Neural progenitor cell (in vitro differentiated cells): ENCODE results near the gene RHBDF1. TPM values are rescaled to one million over a fixed set of nuclear protein-coding genes. Genes with fewer than 3 reads are reported as not detected.

Experiments
- DNase-seq: peaks from one replicate; pipeline ENCODE4 v3.0.0-alpha.2; 2016; ENCODE audit warnings: low spot score
- H2AFZ ChIP-seq: fragments of 200-600 bp; sonication (generic); replicated peaks from 2 replicates; pipeline ENCODE4 v1.6.1; 2016; ENCODE audit warnings: antibody characterized with exemption
- H3F3A ChIP-seq: fragments of 200-600 bp; sonication (generic); 2 replicates; pipeline ENCODE4 v1.6.1; 2016; ENCODE audit warnings: antibody characterized with exemption, low read depth
- H3K27ac ChIP-seq: fragments of 200-600 bp; sonication (generic); 2 replicates; pipeline ENCODE4 v1.5.1; 2016; ENCODE audit warnings: mild to moderate bottlenecking
- H3K27me3 ChIP-seq: fragments of 200-600 bp; sonication (generic); 2 replicates; pipeline ENCODE4 v1.6.1; 2016; ENCODE audit warnings: mild to moderate bottlenecking, moderate library complexity
- H3K36me3 ChIP-seq: fragments of 200-600 bp; sonication (generic); 2 replicates; pipeline ENCODE4 v1.5.1; 2016
- H3K4me1 ChIP-seq: fragments of 200-600 bp; sonication (generic); 2 replicates; pipeline ENCODE4 v1.6.1; 2016; ENCODE audit warnings: mixed run types
- H3K4me2 ChIP-seq: fragments of 200-600 bp; sonication (generic); 2 replicates; pipeline ENCODE4 v1.6.1; 2016
- H3K4me3 ChIP-seq: fragments of 200-600 bp; sonication (generic); 2 replicates; pipeline ENCODE4 v1.5.1; 2016
- H3K79me2 ChIP-seq: fragments of 200-600 bp; sonication (generic); 2 replicates; pipeline ENCODE4 v1.6.1; 2016; ENCODE audit warnings: low read depth
- H3K9ac ChIP-seq: fragments of 200-600 bp; sonication (generic); 2 replicates; pipeline ENCODE4 v1.6.1; 2016
- H3K9me3 ChIP-seq: fragments of 200-600 bp; sonication (generic); 2 replicates; pipeline ENCODE4 v1.5.1; 2016; ENCODE audit warnings: low read depth
- H4K20me1 ChIP-seq: fragments of 200-600 bp; sonication (generic); 2 replicates; pipeline ENCODE4 v1.6.1; 2016; ENCODE audit warnings: low read depth
- H3K27ac Mint-ChIP-seq: 3 replicates; pipeline ENCODE4 v1.8.0; 2021; ENCODE audit warnings: mixed read lengths
- H3K27me3 Mint-ChIP-seq: 2 replicates; pipeline ENCODE4 v1.8.0; 2022; ENCODE audit warnings: low read depth, mild to moderate bottlenecking, inconsistent platforms, moderate library complexity, mixed read lengths; ENCODE audit not compliant: insufficient read depth
- H3K36me3 Mint-ChIP-seq: 3 replicates; pipeline ENCODE4 v1.8.0; 2021; ENCODE audit warnings: mixed read lengths
- H3K4me1 Mint-ChIP-seq: 3 replicates; pipeline ENCODE4 v1.8.0; 2021; ENCODE audit warnings: mixed read lengths
- H3K4me3 Mint-ChIP-seq: 3 replicates; pipeline ENCODE4 v1.8.0; 2021; ENCODE audit warnings: mild to moderate bottlenecking, moderate library complexity, mixed read lengths
- H3K9me3 Mint-ChIP-seq: 3 replicates; pipeline ENCODE4 v1.8.0; 2020; ENCODE audit warnings: mixed read lengths
- EZH2 ChIP-seq: fragments of 200-600 bp; sonication (generic); IDR thresholded peaks from 2 replicates; pipeline ENCODE4 v1.6.1; 2017; ENCODE audit warnings: antibody characterized with exemption, mild to moderate bottlenecking, moderate library complexity
- EZH2phosphoT487 ChIP-seq: fragments of 200-600 bp; sonication (generic); IDR thresholded peaks from 2 replicates; pipeline ENCODE4 v1.6.1; 2017; ENCODE audit warnings: antibody characterized with exemption
- total RNA-seq: library from RNA; depleted of rRNA; stranded (reverse); fragments of >200 nt; gene quantifications from 2 replicates; pipeline ENCODE4 v1.2.3, GENCODE V29; 2015; ENCODE audit warnings: low replicate concordance
- TF ChIP-seq, protein P1 (sequence below): fragments of 200-600 bp; sonication (generic); IDR thresholded peaks from 2 replicates; pipeline ENCODE4 v1.5.1; 2017; ENCODE audit warnings: antibody characterized with exemption, mild to moderate bottlenecking

Gene RHBDF1
- total RNA-seq, 1 donor from 2014 or later, result 11.0 TPM

DNA sequence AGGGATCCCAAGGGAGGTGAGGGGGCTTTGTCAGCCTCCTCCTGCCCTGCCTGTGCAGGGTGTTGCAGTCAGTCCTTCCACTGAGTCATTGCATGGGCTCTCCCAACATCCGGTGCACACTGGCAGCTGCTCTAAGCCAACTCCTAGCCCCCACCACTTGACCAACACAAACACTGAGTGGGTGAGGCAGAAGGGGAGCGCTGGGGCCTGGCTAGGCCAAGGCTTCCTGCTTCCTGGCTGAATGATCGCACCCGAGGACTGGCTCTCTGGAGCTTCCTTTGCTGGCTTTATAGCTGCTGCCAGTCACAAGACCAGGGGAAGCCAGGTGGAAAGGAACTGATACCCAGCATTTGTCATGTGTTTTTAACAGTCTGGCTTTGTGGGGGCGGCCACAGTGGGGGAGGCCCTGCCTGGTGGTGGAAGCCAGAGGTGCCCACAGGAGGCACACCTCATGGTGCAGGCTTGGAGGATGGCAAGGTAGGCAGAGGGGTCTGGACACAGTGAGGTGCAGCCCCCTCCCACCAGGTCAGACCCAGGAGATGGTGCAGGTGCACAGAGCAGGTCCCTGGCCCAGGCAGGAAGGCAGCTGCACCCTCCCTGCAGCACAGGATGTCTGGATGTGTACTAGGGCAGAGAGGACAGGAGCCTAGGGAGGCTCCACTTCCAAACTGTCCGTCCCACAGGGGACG lies 12.4 kb upstream of the RHBDF1 start:
- no peaks in the 10 kb centered on the region for H3K79me2 ChIP-seq
- H3K4me3 Mint-ChIP-seq, result no peak overlapping the region
- no peaks in the 10 kb centered on the region for H3F3A ChIP-seq
- H3K27ac ChIP-seq, result no peak overlapping the region
- H3K27me3 ChIP-seq, result no peaks in the 10 kb centered on the region
- no peak overlapping the region for H2AFZ ChIP-seq
- no peak overlapping the region for H3K27ac Mint-ChIP-seq
- peaks cover 5% of the 10 kb centered on the region for H3K4me1 Mint-ChIP-seq
- peaks cover 3% of the 10 kb centered on the region for H3K27me3 Mint-ChIP-seq
- H4K20me1 ChIP-seq, result peaks cover 4% of the 10 kb centered on the region
- TF ChIP-seq, protein P1, sequence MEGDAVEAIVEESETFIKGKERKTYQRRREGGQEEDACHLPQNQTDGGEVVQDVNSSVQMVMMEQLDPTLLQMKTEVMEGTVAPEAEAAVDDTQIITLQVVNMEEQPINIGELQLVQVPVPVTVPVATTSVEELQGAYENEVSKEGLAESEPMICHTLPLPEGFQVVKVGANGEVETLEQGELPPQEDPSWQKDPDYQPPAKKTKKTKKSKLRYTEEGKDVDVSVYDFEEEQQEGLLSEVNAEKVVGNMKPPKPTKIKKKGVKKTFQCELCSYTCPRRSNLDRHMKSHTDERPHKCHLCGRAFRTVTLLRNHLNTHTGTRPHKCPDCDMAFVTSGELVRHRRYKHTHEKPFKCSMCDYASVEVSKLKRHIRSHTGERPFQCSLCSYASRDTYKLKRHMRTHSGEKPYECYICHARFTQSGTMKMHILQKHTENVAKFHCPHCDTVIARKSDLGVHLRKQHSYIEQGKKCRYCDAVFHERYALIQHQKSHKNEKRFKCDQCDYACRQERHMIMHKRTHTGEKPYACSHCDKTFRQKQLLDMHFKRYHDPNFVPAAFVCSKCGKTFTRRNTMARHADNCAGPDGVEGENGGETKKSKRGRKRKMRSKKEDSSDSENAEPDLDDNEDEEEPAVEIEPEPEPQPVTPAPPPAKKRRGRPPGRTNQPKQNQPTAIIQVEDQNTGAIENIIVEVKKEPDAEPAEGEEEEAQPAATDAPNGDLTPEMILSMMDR, result no peak
- no peak overlapping the region for H3K4me2 ChIP-seq
- H3K9ac ChIP-seq, result no peak overlapping the region
- no peaks in the 10 kb centered on the region for H3K4me1 ChIP-seq
- no peaks in the 10 kb centered on the region for H3K36me3 ChIP-seq
- no peaks in the 10 kb centered on the region for H3K9me3 ChIP-seq
- no peaks in the 10 kb centered on the region for H3K9me3 Mint-ChIP-seq
- no peak overlapping the region for H3K4me3 ChIP-seq
- H3K36me3 Mint-ChIP-seq, result peaks cover 11% of the 10 kb centered on the region
- DNase-seq, result no peak

DNA sequence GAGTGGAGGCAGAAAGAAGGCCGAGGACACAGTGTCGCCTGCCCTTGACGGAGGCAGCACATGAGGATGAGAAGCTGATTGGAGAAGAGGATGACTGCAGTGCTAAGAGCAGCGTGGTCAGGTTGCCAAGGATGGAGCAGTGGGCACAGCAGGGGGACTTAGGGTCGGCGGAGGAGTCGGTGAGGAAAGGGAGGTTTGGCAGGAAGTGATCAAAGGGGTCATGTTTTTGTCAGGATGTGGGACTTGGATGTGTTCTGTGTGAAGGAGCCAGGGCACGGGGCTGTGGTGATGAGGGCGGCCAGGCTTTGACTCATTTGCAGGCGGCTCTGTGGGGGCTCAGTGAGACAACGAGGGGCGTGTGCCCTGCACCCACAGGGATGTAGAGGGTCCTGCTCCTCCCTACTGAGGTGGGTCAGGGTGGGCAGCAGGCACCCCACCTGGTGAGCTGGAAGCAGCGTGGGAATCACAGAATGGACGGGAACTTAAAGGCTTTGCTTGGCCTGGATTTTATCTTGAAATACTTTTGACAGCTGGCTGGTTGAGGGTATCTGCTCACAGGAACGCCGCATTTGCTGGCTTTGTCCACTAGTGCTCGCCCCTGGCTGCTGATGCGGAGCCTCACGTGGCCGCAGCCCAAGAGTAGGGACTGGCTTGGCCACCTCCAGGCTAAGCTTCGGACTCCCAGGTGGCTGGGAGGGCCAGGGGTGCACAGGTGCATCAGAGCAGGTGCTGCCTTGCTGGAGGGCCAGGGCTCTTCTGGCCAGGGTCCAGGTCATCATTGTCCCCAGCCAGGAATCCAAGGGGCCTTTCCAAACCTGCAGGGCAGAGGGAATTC lies 11.6 kb upstream of the RHBDF1 start:
- Mint-ChIP-seq H3K4me3 (no peak overlapping the region), H3K27me3 (peaks cover 5% of the 10 kb centered on the region), H3K36me3 (peaks cover 11% of the 10 kb centered on the region), H3K4me1 (peaks cover 7% of the 10 kb centered on the region), H3K27ac (peak overlapping the region; percentile 93), H3K9me3 (no peaks in the 10 kb centered on the region)
- peaks cover 4% of the 10 kb centered on the region for H4K20me1 ChIP-seq
- H3K36me3 ChIP-seq, result no peaks in the 10 kb centered on the region
- H2AFZ ChIP-seq, result no peak overlapping the region
- no peak overlapping the region for H3K4me3 ChIP-seq
- H3F3A ChIP-seq, result no peaks in the 10 kb centered on the region
- TF ChIP-seq EZH2phosphoT487 (no peak), EZH2 (no peak)
- TF ChIP-seq, protein P1, result no peak
- no peaks in the 10 kb centered on the region for H3K4me1 ChIP-seq
- no peak for DNase-seq
- H3K79me2 ChIP-seq, result no peaks in the 10 kb centered on the region
- H3K27me3 ChIP-seq, result peaks cover under 1% of the 10 kb centered on the region
- H3K9ac ChIP-seq, result no peak overlapping the region
- H3K27ac ChIP-seq, result no peak overlapping the region
- H3K9me3 ChIP-seq, result no peaks in the 10 kb centered on the region
- H3K4me2 ChIP-seq, result no peak overlapping the region

DNA sequence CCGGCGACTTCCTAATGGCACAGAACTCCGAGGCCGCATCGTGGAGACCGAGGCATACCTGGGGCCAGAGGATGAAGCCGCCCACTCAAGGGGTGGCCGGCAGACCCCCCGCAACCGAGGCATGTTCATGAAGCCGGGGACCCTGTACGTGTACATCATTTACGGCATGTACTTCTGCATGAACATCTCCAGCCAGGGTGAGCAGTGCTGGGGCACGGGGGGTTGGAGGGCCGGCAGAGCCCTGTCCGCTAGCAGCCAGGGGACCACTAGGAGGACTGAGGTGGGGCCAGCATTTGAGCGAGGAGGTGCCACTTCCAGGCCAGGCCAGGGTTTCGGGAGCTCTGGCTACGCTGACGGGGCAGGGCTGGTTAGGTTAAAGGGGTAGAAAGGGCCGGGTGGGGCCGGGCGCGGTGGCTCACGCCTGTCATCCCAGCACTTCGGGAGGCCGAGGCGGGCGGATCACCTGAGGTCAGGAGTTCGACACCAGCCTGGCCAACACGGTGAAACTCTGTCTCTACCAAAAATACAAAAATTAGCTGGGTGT lies 10.7 kb upstream of the RHBDF1 start:
- Mint-ChIP-seq H3K4me3 (no peak overlapping the region), H3K27ac (no peak overlapping the region), H3K36me3 (peaks cover 11% of the 10 kb centered on the region), H3K4me1 (peaks cover 12% of the 10 kb centered on the region), H3K9me3 (no peaks in the 10 kb centered on the region), H3K27me3 (peaks cover 5% of the 10 kb centered on the region)
- Histone ChIP-seq H3K4me3 (no peak overlapping the region), H2AFZ (no peak overlapping the region), H3K9me3 (no peaks in the 10 kb centered on the region), H3K79me2 (no peaks in the 10 kb centered on the region), H3F3A (no peaks in the 10 kb centered on the region), H3K9ac (no peak overlapping the region), H3K27me3 (peaks cover 9% of the 10 kb centered on the region), H3K36me3 (no peaks in the 10 kb centered on the region), H3K4me1 (no peaks in the 10 kb centered on the region), H3K27ac (no peak overlapping the region), H4K20me1 (peaks cover 4% of the 10 kb centered on the region), H3K4me2 (no peak overlapping the region)
- TF ChIP-seq, protein P1, result no peak
- TF ChIP-seq EZH2phosphoT487 (no peak), EZH2 (no peak)
- DNase-seq, result no peak
